GM11168 (cell line): ENCODE measurements around the gene STK16.
"Not testable (repeated sequence)": the region's sequence is repeated elsewhere in the genome, so short reads cannot be mapped to it uniquely, and the experiment has no call there.

Experiments used
- in situ Hi-C: fragments of 300-500 bp; cut with MboI; formaldehyde crosslinking; loops from one replicate; pipeline ENCODE4 v1.12.0; 2022; ENCODE audit warnings: low sequenced_read_pairs; ENCODE audit not compliant: unreplicated experiment

Gene STK16

DNA sequence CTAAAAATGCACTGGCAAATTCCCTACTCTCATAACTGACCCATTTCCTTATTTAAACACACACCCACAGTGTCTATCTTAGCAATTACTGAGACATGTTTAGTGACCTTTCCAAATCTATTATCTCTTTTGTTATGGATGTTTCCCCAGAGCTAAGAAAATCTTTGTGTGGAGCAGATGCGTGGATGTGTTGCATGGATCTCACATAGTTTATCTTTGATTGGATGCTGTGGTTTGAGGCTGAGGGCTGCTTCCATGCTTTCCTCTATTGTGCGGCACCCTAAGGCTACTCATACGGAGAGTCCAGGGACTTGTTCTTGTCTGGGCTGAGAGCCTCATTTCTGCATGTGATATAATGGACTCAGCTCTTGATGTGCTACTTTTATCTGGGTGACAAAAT lies 10.9 kb upstream of the STK16 start:
- in situ Hi-C loops = no loop called here

DNA sequence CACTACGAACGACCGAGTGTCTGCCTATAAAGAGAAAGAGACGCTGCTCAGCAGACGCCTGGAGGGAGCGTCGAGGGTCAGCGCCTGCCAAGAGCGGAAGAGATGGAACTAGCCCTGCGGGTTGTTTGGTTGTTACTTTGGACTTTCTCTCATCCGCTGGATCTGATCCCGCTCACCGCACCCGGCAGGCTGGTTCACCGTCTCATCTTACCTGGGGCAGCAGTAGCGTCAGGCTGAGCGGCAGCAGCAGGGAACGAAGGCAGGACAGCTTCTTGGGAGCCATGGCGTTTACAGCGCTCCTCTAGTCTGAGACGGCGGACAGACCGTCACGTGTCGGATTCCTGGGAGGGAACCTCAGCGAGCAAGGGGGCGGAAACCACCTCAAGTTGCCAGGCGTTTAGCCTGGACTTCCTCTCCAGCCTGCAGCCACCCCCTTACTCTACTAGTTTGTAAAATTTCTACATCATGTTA lies 2.0 kb upstream of the STK16 start:
- in situ Hi-C loops = no loop called here

DNA sequence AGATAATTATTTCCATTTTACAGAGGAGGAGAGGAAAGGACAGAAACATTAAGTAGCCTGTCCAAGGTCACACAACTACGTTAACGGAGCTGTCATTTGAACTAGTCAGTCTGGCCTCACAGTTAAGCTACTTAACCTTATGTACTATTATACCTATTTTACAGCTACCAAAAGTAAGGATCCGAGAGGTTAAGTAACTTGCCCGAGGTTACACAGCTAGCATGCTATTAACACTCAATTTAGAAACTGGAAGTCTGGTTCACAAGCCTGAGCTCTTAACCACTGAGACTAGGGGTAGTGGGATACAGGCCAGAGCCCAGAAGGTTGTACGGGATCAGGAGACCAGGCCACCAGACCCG lies 511 bp upstream of the STK16 start:
- in situ Hi-C loops = no loop called here

DNA sequence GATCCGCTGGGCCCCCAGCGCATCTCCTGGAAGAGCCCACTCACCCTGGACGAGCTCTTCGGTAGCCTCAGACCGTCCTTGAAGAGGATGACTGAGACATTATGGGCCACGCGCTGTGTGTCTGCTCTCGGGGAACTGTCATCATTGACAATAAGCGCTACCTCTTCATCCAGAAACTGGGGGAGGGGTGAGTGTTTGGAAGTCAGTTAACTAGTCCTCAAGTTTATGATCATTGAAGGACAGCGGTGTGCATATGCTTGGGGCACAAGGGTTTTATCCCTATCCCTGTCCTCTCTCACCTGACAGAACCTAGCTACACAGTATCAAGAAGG lies 586 bp downstream of the STK16 start:
- in situ Hi-C loops = no loop called here

DNA sequence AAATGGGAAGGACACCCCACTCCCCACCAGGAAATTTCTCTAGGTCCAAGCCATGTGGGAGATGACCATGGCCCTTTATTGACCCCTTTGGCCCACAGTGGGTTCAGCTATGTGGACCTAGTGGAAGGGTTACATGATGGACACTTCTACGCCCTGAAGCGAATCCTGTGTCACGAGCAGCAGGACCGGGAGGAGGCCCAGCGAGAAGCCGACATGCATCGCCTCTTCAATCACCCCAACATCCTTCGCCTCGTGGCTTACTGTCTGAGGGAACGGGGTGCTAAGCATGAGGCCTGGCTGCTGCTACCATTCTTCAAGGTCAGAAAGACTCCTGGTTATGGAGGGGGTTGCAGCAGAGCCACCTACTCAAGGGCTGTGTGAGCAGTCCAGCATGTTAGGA lies 1.3 kb downstream of the STK16 start:
- in situ Hi-C loops = no loop called here

DNA sequence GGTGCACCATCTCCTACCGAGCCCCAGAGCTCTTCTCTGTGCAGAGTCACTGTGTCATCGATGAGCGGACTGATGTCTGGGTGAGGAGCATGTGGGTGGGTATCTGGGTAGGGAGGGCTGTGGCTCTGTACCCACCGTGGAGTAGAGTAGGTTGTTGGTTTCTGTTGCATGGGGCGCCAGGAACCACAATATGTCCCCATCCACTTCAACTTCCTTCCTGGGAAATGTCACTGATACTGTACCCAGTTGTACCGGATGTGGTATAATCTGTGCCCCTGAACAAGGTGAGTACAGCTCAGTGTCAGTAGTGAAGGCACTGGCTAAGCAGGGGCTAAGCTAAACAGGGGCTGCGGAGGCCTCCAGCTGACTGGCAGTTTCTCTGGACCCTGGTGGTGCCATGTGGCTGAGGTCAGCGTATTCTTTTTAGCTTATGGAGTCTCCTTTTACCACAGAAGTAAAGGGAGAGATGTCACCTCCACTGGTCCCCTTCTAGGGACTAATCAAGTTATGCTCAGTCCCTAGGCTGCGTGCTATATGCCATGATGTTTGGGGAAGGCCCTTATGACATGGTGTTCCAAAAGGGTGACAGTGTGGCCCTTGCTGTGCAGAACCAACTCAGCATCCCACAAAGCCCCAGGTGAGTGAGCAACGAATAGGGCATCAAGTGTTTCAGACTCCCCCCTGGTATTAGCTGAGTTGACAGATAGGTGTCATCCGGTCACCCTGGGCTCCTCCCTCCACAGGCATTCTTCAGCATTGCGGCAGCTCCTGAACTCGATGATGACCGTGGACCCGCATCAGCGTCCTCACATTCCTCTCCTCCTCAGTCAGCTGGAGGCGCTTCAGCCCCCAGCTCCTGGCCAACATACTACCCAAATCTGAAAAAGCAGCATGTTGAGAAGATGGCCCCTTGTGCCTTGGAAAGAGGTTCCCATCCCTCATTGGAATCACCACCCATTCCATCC lies 2.7 kb downstream of the STK16 start:
- in situ Hi-C loops = no loop called here

DNA sequence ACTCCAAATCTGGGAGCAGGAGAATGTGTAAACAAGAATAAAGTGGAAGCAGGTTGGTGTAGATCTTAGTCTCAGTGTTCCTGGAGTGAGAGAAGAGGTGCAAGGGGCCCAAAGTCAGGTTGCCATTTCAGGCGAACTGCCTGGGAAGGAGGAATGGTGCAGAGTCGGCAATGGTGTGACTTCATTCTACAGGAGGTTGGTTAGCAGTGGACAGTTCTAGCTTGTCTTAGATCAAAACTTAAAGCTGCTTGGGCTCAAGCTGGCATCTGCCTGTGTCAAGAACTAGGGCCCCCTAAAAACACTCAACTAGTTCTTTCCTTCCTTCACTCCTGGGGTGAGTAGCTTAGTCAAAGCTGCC lies 3.5 kb downstream of the STK16 start:
- in situ Hi-C loops = no loop called here

DNA sequence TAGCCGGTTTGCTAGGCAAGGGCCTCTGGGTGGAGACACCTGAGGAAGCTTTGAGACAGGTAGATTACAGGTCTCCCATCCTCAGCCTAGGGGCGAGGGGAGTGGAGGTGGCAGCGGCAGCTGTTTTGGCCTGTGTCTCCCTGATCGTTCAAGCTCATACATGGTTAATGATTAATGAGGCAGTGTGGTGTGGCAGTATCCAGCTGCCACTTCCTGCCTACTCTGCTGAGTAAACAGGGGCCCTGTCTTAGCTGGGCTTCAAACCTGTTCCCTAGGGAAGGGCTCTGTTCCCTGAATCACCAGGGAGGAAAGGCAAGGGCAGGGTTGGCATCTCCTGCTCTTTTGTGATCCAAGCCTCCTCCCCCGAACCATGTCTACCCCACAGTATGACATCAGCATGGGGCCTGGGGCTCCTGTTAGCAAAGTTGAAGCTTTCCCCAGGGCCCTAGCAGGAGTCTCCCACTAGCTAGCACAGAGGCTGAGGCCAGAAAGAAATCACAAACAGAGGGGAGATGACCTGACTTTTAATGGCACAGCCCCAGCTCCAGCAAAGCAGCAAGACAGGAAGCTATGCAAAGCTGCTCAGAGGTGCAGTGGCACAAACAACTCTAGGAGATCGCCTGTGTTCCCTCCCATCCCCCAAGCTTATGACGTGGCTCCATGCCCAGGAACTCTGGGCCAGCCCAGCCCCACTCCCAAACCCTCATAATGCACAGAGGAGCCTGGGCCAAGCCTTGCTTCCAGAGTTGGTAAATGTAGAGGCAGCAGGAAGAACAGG lies 4.1 kb downstream of the STK16 start:
- in situ Hi-C loops = no loop called here

DNA sequence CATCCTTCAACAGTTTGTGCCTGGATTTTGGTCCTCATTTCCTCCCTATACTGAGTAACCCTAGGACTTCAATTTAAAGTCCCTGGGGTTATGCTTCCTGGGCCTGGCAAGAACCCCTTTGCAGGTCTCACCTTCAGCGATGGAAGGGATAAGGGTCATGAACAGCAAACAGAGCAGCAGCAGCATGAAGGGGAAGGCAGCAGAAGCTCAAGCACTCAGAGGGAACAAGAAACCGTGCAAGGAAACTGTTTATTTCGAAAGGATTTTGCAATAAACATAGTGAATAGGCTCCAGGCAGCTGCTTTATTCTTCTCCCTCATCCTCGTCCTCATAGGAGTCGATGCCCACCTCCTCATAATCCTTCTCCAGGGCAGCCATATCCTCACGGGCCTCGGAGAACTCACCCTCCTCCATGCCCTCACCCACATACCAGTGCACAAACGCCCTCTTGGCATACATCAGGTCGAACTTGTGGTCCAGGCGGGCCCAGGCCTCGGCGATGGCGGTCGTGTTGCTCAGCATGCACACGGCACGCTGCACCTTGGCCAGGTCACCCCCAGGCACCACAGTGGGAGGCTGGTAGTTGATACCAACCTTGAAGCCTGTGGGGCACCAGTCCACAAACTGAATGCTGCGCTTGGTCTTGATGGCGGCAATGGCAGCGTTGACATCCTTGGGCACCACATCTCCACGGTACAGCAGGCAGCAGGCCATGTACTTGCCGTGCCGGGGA lies 4.9 kb downstream of the STK16 start:
- in situ Hi-C loops = no loop called here

DNA sequence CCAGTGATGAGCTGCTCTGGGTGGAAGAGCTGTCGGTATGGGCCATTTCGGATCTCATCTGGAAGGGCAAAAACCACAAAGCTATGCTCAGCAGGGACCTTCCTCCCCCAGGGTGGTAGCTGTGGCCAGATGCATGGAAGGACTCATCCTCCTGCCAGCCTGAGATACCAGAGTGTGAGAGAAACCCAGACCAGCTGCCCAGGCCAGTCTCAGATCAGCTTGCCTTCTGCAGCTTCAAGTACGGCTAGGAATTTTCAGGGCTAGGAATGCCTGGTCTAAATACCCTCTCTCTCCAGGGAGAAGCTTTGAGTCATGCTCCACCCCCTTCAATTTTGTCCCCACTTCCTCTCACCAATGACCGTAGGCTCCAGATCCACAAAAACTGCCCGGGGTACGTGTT lies 6.4 kb downstream of the STK16 start:
- in situ Hi-C loops = no loop called here

DNA sequence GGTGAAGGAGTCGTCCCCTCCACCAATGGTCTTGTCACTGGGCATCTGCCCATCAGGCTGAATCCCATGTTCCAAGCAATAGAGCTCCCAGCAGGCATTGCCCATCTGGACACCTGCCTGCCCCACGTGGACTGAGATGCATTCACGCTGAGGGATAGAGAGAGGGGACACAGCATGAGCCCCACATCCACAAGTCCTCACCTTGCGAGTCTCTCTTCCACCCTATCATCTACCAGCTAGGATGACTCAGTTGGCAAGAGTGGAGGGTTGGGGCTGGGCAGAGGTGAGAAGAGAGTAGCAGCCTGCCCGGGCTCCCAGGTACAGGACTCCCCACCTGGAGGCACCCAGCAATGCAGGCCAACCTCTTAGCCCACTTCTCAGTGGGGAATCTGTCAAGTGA lies 6.8 kb downstream of the STK16 start:
- in situ Hi-C loops = no loop called here

DNA sequence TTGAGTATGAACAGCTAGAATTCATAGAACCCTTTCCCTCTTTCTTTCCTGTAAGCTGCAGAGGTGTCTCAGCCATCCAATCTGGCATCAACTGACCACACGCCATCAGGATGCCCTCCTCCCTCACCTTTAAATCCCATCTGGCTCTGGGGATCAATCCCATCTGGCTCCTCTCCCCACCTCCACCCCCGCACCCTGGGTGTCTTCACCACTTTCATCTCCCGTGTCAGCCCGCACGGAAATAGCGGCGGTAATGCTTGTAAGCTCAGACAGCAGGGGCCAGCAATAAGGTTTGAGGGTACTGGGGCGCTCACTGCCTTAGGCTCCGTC lies 7.3 kb downstream of the STK16 start:
- in situ Hi-C loops = no loop called here

DNA sequence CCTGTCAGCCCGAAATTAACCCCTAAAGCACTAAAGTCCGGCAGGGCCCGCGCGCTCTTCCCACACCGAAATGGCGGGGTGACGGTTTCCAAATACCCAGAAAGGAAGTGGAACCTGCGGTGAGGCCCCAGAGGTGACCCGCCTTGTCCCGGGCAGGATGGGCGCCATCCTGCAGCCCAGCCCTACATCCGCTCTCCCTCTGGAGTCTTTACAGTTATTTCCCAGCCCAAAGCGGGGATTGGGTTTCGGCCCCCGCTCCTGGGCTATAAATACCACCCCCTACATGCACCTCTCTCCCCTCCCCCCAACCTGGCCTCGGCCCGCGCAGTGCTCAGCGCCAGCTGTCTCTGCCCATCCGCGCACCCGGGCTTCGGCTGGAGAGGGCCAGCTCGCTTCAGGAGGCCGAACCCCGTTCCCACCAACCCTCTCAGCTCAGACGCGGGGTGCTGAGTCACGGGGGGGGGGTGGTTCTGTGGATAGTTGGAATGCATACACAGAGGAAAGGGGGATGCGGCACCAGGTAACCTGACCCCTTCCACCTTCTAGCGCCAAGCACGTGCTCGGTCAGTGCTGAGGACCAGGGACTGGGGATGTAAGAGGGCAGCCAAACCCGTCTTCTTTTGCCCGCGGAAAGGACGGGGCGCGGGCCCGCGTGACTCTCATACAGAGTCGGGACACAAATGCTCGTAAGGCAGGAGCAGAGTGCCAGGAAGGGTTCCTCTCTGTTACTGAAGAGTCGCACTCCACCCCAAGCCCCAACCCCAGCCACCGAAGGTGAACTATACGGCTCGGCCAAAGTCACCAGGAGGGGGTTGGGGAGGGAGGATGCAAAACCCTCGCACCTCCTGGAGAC lies 7.8 kb downstream of the STK16 start, which contains the start of gene TUBA4B:
Gene TUBA4B (plus strand): TSS at position 344 of the 853 bp plus-strand sequence. CDS start 165 bp downstream, at position 509.
- in situ Hi-C loops = no loop called here

DNA sequence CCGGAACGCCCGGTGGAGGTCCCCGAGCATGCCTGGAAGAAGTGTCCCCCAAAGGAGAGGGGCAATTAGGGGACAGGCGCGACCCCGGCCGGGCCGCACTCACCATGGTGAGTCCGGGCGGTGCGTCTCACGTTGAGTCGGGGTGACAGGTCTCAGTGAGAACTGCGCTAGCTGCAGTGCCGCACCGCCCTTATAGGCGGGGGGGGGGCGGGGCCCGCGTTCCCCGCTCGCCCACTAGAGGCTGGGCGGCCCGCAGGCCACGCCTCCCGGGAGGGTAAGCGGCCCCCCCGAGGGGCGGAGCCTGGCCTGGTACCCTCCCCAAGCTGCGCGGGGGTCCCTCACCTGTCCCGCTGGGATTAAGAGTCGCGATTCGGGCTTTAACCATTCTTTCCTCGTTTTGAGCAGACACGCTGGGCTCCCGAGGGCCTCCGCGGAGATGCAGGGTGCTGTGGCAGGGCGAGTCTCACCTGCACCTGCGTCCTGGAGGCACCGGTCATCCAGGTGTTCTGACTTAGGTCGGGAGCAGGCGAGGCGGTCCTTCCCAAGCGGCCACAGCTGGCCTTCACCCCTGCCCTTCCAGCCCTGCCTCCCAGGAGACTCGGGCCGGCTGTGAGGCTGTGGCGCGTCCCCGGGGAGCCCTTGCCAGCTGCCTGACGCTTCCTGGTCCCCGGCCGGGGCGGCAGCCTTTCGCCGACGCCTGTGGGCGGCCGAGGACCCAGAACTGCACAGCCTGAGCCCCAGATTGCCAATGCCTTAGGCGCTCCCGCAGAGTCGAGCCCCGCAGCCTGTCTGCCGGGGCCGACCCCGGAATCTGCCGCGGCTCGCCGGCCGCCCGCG lies 8.7 kb downstream of the STK16 start, which contains the start of gene TUBA4A:
Gene TUBA4A (minus strand): TSS at position 166 of the 837 bp plus-strand sequence. CDS start 60 bp downstream, at position 106.
- in situ Hi-C loops = no loop called here

DNA sequence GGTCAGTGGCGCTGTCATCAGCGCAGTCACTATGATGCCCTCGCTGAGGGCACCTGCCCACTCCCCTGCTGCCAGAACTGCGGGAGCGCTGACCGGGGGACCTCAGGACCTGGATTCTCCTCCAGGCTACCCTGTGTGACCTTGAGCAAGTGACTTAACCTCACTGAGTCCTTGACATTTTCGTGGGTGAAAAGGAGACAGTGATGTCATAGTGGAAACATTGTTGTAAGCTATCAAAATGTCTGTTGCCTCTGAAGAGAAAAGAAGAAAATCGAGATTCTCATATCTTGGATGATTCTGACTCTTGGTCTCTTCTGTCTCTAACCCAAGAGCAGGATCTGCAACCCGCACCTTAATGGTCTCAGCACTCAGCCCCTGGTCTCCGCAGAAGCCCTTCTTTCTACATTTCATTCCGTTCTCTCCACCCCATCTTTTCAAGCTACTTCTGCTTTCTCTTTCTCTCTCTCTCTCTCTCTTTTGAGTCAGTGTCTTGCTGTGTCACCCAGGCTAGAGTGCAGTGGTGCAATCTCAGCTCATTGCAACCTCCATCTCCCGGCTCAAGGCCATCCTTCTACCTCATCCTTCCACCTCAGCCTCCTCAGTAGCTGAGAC lies 9.4 kb downstream of the STK16 start:
- in situ Hi-C loops = no loop called here

DNA sequence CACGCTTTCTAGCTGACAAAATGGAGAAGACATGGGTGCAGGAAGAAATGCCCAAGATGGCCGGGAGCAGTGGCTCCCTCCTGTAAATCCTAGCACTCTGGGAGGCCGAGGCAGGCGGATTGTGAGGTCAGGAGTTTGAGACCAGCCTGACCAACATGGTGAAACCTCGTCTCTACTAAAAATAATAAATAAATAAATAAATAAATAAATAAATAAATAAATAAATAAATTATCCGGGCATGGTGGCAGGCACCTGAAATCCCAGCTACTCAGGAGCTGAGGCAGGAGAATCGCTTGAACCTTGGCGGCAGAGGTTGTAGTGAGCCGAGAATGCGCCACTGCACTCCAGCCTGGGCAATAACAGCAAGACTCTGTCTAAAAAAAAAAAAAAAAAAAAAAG lies 13.7 kb downstream of the STK16 start:
- in situ Hi-C loops = not testable (repeated sequence)

DNA sequence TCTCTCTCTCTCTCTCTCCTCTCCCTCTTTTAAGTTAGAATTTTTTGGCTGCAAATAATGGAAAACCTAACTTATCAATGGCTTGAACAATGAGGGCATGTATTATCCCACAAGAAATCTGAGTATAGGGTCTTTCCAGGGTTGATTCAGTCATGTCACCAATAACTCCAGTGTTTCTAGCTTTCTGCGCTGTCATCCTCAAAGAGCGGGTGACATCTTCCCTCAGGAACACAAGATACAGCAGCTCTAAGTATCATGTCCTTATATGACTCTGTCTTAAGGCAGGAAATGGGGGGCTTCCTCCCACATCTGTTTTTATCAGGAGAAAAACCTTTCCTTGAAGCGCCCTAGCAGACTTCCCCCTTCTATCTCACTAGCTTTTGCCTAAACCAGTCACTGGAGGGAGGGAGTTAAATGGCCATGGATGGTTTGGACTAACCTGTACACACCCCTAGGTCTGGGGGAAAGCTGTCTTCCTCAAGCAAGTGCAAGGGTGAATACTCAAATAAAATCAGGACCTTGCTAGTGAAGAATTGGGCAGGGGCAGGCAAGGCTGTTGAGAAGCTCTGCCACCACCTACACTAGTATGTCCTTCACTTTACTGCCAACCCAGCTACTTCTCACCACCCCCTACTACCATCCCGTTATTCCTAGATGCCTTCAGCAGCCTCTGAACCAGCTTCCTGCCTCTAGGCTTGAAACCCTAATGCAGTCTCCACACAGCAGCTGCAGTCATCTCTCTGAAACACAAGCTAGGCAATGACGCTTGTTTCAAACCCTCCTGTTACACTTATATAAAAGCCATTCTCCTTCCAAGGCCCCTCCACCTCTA lies 16.0 kb downstream of the STK16 start:
- in situ Hi-C loops = no loop called here

DNA sequence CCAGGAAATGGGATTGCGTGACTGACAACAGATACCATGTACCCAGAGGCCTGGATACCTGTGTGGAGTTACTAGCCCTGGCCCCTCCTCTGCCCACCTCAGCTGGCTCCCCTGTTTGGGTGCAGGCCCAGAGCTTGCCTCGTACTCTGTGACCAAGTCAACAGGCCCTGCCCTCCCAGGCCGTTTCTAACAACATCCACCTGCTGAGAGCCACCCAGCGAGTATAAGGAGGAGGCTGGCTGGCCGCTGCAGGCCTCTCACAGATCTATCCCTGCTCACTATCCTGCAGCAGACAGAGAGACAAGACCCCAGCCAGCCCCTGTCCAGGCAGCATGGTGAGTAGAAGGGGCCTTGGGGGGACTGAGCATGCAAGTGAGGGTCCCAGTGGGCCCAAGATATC lies 21.0 kb downstream of the STK16 start:
- in situ Hi-C loops = no loop called here
